HG02870 (cell line): ENCODE data around the gene AMN.

Source experiments
- ATAC-seq: cut with Tn5 transposase; IDR thresholded peaks from one replicate; pipeline ENCODE4 v1.9.1; 2021; ENCODE audit warnings: mild to moderate bottlenecking, moderate library complexity; ENCODE audit not compliant: unreplicated experiment

Gene AMN

DNA sequence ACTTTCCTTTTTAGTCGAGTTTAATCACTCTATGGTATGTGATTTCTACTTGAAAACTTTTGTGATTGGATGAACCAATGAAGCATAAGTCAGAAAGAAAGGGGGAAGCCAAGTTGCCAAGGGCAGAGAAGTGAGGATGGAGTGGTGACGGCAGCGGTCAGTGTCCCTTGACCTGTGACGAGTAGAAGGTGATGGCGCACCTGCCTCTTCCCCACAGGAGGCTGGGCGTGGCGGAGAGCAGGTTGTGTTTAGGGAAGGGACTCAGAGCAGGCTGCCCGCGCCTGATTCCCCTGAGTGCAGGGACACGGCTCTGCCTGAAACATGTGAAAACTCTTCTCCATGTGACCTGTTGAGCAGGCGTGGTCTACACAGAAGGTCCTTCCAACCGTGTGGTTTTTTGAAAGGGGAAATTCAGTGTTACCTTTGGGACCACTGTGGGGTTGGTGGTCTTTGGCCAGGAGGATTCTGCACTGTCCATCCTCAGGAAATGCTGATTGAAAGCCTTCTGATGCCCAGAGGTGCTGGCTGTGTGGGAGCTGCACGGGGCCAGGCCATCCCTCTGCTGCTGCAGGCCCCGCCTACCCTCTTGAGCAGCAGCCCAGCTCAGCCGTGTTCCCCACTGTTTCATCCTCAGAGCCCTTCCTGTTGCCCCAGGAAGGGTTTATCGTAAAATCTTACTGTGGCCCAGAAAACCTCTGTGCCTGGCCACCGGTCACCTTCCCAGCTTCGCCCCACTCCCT is 23.5 kb upstream of the AMN start:
- ATAC-seq, result no peak

DNA sequence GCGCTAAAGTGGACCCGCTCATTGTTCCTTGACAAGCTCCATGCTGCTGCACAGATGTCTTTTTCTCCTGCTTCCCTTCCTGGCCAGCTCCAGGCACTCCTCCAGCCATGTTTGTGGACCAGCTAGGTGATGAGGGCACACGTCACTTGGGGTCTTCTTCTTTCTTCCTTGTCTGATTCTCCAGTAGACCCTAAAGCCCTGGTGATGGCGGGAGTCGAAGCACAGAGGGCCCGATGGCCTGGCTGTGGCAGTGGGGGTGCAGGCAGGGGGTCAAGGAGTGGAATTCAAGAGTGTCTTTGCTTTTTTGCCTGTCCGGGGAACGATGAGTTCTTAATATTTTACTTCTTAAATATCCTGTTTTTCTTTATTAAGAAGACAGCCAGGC is 23.0 kb upstream of the AMN start:
- ATAC-seq, result no peak

DNA sequence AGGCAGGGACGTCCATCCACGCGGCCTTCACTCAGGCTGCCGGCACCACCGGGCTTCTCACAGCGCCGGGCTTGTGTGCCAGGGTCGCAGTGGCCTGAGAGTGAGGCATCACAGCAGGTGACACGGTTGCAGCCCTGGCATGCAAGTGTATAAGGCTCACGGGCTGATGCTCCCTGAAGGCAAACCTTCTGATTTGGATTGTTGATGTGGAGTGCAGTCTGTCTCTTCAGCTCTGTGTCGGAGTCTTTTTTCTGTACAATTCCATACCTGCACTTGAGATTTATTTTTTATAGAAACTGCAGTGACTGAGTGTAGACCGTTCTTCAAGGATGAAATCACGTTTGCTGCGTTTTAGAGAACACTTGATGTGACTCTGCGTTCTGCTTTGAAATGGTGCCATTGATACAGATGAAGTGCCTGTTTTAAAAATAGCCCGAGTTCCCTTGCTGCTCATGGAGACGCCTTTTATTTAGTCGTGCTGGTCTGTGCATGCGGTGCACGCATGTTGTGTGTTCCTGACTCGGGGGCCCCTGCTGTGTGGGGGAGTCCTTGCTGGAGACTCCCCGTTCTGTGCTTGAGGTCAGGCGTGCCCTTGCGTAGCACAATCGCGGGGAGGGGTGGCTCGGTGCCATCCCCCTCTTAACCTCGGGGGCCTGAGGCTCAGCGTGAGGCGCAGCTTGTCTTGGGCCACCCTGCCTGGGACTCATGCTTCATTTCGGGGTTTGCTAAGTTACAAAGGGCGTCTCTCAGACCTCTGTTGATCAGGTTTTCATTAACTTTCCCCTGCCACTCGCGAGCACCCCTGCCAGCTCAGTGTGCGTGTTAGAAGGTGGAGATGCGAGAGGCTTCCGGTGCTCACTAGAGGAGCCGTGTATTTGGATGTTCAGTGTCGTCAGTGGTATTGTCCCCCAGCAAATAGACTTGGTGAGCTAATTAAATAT is 21.6 kb upstream of the AMN start:
- peak; percentile 44 for ATAC-seq

DNA sequence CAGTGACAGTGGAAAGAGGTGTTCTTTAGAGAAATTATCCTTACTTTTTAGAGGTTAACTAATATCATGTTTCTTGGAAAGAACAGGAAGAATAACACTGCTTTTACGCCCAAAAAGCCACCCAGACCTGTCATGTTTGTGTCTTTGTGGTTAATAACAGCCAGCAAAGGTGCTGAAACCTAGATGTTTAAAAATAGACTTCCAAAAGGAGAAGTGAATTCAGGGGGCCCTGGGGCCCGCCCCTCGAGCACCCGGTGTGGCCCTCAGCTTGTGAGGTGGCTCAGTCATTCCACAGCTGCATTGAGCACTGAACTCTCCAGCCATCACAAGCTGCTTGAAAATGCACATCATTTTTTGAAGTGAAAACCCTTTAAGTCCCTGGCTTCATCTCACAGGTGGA is 20.8 kb upstream of the AMN start:
- ATAC-seq, result peak; percentile 77

DNA sequence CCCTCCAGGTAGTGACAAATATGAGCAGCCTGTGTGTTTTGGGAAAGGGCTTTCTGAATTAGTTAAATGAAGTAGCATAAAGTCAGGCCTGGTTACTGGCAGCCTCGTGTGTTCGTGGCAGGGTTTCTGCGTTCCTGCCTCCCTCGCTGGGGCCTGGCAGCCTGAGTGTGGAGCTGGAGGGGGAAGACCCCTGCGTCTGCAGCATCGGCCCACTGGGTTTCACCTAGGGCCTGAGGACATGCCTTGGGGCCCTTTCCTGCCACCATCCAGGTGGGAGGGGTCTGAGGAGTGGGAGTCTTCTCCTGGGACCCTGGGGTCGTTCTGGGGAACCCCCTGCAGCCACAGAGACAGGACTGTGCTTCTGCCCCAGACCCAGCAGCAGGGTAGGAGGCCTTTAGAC is 20.4 kb upstream of the AMN start:
- ATAC-seq, result peak; percentile 8

DNA sequence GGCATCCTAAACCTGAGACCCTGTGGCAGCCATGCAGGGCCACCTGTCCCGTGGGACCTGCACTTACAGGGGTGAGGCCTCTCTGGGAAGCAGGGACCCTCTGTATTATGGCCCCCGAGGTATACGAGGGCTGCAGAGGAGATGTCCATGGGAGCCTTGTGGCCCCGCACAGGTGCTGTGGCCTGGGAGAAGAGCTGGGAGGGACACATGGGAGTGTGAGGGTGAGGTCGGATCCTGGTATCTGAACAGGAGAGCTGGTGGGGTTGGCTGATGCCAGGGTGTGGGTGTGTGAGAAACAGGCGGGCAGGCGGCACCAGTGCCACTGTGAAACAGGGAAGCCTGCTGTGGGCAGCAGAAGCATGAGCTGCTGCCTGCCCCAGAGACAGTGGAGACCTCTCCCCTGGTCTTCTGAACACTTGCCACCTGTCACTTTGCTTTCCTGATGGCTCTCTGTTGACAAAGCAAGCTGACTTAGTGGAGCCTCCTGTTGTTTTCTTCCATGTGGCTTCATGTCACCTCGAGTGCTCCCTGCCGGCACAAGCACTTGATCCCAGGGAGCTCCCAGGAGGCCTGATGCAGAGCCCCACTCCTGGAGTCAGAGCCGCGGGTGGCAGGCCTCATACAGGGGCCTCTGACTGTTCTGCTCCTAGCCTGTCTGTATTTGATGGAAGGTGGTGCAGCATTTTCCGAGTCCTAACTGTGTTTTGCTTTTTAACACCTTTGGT is 19.8 kb upstream of the AMN start:
- ATAC-seq, result no peak

DNA sequence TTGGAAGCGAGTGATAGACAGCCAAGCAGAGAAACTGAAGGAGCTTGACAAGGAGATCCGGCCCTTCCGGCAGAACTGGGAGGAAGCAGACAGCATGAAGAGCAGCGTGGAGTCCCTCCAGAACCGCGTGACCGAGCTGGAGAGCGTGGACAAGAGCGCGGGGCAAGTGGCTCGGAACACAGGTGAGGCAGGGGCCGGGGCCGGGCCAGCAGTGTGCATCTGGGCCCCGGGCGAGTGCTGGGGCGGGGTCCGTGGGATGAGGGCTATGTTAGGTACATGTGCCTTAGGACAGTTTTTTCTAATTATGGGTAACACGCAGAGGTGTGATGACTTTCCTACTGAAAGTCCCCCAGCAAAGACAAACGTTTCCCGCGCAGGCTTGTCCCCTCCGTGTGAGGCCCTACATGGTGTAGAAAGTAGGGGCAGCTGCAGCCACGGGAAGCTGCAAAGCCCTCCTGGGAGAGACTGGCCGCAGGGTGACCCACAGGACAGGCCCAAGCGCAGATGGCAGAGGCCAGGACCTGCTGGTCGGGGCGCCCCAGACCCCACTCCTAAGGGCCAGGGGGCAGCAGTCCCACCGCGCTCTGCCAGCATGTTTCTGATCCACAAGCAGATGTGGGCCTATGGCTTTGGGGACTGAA is 19.1 kb upstream of the AMN start:
- no peak for ATAC-seq

DNA sequence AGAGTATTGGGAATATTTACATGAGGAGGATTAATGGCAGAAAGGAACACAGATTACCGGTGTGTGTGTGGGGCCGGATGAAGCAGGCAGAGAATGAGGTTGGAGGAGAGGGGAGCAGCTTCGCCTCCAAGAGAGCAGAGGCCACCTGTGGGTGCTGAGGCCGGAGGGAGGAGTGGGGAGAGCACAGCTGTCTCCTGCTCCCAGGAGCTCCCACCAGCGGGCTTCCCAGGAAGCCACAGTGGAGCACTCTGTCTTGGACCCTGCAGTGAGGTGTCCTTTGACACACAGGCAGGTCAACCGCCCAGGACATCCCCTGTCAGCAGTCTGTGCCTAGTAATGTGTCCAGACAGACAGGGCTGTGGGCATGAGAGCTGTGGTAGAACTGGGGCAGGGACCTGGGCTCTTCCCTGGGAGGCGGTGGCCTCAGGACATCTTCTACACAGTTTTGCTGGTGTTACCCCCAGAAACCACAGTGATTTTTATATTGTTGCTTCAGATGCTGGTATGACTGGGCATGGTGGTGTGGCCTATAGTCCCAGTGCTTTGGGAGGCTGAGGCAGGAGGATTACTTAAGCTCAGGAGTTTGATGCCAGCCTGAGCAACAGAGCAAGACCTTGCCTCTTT is 18.5 kb upstream of the AMN start:
- ATAC-seq, result no peak

DNA sequence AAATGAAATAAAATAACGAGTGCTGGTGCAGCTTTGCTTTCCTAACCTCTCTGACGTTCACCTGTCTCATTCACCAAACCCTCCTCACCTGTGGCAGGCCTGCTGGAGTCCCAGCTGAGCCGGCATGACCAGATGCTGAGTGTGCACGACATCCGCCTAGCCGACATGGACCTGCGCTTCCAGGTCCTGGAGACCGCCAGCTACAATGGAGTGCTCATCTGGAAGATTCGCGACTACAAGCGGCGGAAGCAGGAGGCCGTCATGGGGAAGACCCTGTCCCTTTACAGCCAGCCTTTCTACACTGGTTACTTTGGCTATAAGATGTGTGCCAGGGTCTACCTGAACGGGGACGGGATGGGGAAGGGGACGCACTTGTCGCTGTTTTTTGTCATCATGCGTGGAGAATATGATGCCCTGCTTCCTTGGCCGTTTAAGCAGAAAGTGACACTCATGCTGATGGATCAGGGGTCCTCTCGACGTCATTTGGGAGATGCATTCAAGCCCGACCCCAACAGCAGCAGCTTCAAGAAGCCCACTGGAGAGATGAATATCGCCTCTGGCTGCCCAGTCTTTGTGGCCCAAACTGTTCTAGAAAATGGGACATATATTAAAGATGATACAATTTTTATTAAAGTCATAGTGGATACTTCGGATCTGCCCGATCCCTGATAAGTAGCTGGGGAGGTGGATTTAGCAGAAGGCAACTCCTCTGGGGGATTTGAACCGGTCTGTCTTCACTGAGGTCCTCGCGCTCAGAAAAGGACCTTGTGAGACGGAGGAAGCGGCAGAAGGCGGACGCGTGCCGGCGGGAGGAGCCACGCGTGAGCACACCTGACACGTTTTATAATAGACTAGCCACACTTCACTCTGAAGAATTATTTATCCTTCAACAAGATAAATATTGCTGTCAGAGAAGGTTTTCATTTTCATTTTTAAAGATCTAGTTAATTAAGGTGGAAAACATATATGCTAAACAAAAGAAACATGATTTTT is 17.1 kb upstream of the AMN start:
- ATAC-seq, result no peak

DNA sequence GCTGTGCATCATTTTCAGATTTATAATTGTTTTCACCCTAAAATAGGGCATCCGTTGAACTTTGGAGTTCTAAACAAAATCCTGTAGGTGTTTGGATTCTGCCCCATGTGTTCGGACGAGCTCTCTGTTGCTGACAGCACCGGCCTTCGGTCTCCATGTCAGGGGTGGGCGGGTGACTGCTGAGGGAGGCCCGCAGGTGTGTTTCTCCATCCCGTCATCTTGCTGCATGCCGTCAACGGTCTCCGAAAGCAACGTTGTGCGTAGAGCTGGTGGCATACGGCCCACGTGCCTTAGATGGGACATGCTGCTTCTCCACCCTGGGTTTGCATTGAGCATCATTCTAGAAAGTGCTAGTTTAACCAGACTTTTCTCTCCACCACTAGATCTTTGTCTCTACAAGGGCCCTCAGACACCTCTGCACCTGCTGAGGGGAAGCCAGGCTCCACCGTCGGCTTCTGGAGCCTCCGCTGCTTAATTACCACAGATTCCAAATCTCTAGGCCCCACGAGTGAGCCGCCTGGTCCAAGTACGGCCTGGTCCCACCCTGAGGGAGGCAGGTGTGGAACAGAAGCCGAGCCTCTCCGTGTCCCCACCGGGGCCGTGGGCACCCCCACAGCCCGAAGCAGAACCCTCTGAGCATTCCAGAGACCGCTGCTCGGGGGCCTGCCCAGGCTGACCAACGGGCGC is 15.7 kb upstream of the AMN start:
- no peak for ATAC-seq

DNA sequence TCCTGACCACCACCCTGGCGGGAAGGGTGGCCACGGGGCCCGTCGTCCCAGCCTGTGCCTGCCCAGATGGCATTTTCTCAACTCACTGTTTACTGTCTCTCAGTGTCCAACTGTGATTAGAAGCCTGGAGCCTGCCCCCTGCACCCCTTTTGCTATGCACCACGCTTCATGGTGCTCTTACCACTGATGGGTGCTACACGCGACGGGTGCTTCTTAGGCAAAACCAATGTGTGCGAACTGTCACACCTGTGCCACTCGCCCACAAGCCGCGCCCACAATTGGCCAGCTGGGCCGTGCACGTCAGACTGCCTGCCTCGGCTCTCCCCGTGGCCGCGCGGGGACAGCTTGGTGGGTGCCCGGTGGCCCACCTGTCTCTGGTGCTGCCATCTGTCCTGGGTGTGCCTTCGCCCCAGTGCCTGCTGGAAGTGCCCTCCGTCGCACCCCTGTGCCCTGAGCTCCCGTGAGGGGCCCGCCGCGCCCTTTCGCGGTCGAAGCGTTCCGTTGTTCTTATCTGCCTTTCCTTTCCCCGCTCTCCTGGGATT is 15.1 kb upstream of the AMN start:
- no peak for ATAC-seq

DNA sequence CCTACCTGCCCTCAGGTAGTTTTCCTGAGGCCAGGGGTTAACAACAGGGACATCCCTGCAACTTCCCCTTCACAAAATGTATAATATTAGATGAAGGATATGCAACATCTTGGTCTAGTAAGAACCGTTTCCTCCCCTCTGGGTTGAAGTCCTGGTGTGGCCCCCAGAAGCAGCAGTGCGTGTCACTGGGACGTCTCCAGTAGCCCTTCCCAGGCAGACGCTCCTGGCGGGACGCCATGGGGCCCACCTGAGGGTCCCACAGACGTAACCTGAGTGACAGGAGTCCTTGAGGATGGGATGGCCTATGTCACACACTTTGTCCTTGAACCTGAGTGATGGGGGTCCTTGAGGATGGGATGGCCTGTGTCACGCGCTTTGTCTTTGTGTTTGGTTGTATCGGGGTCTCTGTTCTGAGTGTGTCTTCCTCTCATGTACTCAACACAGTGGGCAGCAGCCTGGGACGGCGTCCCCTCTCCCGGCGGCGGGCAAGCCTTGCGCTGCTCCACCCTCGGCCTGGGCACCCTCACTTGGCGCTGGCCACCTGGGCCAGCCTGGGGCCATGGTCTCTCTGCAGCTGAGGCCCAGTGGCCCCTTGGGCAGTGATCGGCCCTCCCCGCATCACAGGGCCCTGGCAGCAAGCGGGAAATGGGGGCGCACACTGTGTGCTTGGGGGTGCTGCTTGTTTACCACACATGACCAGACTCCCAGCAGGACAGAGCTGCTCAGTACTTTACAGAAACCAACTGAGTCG is 14.3 kb upstream of the AMN start:
- no peak for ATAC-seq

DNA sequence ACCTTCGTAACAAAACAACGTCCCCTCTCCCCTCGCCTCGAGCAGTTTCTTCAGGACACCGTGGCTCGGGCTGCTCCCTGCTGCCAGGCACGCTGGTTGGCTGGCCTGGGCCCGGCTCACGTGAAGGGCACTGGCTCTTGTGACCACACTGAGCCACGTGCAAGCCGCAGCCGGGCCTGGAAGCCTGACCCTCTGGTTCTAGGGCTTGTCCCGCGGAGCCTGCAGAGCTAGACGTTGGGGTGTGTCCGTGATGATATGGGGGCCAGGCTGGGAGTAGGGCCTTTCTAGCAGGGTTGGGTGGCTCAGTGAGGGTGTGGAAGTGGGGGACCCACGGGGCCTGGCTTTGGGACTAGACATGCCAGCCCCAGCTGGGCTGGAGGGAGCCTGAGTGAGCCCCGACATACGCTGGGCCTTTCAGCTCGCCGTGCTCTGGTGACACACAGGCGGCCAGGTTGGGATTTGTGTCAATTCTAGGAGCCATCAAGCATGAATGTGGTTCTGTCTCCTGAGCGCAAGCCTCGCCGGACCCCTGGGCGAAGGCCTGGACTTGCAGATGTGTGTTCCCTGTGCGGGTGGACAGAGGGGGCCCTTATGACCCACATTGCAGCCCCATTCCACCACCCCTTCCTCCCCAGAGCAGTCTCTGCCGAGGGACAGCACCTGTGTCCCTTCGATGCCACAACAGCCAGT is 13.6 kb upstream of the AMN start:
- no peak for ATAC-seq

DNA sequence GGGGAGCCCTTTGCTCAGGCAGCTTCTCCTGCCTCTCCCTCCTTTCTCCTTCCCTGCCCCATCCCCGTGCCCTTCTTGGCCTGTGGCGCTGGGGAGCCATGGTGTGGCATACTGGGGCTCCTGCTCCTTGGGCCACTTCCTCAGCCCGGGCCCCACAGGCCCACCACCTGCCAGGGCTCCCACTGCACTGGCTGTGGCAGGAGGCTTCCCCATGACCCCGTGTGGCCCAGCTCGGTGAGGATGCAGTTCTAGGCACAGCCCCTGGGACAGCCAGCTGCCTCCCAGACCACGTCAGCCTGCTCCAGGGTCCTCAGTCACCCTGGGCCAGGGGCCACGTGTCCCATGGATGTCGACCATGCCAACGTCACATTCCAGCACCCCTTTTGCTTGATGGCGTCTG is 13.0 kb upstream of the AMN start:
- no peak for ATAC-seq

DNA sequence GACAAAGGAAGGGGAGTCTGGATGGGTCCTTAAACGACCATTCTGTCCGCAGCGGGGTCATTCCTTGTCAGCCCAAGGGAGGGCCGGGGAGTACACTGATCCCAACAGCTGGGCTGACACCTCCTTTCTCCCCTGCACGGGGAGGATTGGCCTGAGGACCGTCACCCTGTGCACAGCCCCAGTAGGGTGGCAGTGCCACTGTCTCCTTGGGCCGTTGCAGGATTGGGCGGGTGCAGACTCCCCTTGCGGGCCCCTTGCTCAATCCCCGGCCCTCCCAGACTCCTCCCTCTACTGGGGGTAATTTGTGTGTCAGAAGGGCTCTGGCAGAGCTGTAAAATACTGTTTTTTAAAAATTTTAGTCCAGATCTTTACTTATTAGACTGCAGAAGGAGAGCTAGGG is 12.6 kb upstream of the AMN start:
- ATAC-seq, result no peak

DNA sequence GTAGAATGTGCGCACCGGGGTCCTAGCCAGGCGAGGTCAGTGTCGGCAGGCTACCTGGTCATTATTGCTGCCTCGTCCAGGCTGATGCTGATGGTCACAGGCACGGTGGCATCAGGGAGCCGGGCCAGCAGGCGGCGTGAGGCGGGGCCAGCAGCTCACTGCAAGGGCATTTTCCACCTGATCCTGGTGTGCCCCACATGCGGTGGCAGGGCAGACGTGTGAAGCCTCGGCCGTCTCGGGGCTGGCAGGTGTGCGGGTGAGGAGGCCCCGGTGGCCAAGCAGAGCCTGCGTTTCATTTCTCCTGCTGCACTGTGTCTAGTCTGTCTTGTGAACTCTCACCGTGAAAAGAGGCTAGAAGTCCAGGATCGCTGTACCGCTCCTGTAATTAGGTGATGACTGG is 12.0 kb upstream of the AMN start:
- no peak for ATAC-seq

DNA sequence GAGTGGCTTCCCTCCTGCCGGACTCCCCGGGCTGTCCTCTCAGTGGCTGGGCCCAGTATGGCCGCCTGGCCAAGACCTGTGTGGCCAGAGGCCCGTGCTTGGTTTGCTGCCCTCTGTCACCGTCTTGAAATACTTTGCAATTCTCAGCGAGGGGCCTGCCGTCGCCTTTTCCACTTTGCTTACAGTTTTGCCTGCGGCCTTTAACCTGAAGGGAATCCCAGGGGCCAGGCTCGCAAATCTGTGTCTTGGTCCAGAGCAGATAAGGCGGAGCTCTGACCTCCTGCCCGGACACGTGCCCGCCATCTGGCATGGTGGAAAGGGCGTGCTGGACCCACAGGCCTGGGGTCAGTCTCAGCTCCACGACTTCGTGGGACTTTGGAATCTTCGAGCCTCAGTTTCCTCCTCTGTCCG is 10.9 kb upstream of the AMN start:
- ATAC-seq, result no peak
